ENCODE data around the gene RNF225. TPM values are rescaled to one million over a fixed set of nuclear protein-coding genes. Genes with fewer than 3 reads are reported as not detected.

Gene RNF225
- total RNA-seq, 2 donors from 2014 or later, result not detected

DNA sequence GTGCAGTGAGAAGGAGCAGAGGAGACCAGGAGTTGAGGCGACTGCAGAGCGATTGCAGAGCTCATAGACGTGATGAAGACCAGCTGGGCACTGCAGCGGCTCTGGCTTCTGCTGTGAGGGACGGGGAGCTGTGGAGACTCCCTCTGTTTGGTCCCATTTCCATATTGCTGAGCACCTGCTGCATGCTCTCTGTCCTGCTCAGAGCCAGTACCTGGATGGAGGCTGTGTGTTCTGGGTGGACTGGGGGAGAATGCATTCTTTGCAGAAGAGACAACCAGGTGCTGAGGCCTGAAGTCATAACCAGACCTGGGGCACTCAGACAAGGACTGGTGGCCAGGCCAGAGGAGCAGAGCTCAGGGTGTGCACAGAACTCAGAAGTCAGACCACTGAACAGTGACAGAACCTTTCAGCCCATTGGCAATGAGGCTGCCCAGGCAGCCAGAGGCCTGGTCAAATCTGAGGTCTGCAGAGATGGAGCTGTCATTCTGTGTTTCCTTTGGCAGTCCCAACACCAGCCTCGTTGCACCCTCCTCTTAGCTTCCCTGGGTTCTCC is 40.9 kb upstream of the RNF225 start:
- Histone ChIP-seq H3K4me3 (no peak overlapping the region), H3K4me1 (peaks cover 0 to 33% of the 10 kb centered on the region in 2 donors), H3K27me3 (no peaks in the 10 kb centered on the region), H3K27ac (no peak overlapping the region), H3K9me3 (no peaks in the 10 kb centered on the region), H3K36me3 (no peaks in the 10 kb centered on the region)
- DNase-seq (ENCODE audit: low spot score), result no peak
- TF ChIP-seq CTCF (IDR thresholded peaks at IDR 0.05), result no peak

DNA sequence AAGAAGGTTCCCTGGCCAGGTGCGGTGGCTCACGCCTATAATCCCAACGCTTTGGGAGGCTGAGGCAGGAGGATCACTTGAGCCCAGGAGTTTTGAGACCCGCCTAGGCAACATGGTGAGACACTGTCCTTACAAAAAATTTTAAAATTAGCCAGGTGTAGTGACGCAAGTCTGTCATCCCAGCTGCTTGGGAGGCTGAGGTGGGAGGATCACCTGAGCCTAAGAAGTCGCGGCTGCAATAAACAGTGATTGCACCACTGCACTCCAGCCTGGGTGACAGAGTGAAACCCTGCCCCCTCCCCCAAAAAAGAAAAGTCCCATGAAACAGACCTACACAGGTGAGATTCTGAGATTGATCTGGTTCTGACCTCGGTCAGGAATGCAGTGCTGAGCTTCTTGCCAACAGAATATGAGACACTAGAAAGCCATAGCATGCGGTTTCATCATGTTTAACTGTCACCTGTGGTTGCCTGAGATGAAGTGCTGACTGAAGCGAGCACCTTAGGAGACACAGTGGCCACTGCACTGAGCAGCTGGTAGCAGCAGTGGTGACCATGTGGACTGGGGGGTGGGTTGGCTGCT is 40.1 kb upstream of the RNF225 start:
- no peak for DNase-seq (ENCODE audit: low spot score)
- no peak for TF ChIP-seq CTCF (IDR thresholded peaks at IDR 0.05)
- Histone ChIP-seq H3K27me3 (no peaks in the 10 kb centered on the region), H3K27ac (no peak overlapping the region), H3K4me1 (peaks cover 0 to 26% of the 10 kb centered on the region in 2 donors), H3K36me3 (no peaks in the 10 kb centered on the region), H3K9me3 (no peaks in the 10 kb centered on the region), H3K4me3 (peak overlapping the region in 1 of 2 donors; percentile 45)

DNA sequence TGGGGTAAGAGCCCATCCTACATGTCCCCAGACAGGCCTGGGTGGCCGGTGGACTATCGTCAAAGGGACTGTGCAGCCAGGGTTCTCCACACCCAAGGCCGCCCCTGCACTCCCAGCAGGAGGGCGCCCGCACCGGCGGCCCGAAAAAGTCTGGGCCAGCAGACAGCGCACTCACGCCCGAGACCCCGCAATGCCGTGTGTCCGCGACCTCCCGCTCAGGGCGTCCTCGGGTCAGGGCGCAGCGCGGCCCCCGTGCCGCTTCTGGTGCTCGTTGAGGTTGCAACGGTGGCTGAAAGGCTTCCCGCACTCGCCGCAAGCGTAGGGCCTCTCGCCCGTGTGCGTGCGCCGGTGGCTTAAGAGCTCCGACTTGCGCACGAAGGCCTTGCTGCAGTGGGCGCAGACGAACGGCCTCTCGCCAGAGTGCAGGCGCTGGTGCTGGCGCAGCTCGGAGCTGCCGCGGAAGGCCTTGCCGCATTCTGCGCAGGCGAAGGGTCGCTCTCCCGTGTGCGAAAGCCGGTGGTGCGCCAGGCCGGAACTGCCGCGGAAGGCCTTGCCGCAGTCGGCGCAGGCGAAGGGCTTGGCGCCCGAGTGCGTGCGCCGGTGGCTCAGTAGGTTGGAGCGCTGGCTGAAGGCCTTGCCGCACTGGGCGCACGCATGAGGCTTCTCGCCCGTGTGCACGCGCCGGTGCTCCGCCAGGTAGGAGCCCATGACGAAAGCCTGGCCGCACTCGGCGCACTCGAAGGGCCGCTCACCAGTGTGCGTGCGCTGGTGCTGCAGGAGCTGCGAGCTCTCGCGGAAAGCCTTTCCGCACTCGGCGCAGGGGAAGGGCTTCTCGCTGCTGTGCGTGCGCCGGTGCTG is 39.3 kb upstream of the RNF225 start:
- peak overlapping the region; percentile 17 to 45 for H3K4me3 ChIP-seq
- no peaks in the 10 kb centered on the region for H3K36me3 ChIP-seq
- no peaks in the 10 kb centered on the region for H3K27me3 ChIP-seq
- H3K4me1 ChIP-seq, result peaks cover 0 to 20% of the 10 kb centered on the region in 2 donors
- no peak overlapping the region for H3K27ac ChIP-seq
- no peak for TF ChIP-seq CTCF (IDR thresholded peaks at IDR 0.05)
- no peak for DNase-seq (ENCODE audit: low spot score)
- H3K9me3 ChIP-seq, result no peaks in the 10 kb centered on the region

GRCh38 chr19:58356766-58357480 is 38.5 kb upstream of the RNF225 start:
- DNase-seq (ENCODE audit: low spot score), result no peak
- H3K27me3 ChIP-seq, result no peaks in the 10 kb centered on the region
- no peak for TF ChIP-seq CTCF (IDR thresholded peaks at IDR 0.05)
- no peaks in the 10 kb centered on the region for H3K9me3 ChIP-seq
- H3K4me1 ChIP-seq, result peaks cover 0 to 25% of the 10 kb centered on the region in 2 donors
- H3K36me3 ChIP-seq, result no peaks in the 10 kb centered on the region
- peak overlapping the region; percentile 17 to 45 for H3K4me3 ChIP-seq
- no peak overlapping the region for H3K27ac ChIP-seq

DNA sequence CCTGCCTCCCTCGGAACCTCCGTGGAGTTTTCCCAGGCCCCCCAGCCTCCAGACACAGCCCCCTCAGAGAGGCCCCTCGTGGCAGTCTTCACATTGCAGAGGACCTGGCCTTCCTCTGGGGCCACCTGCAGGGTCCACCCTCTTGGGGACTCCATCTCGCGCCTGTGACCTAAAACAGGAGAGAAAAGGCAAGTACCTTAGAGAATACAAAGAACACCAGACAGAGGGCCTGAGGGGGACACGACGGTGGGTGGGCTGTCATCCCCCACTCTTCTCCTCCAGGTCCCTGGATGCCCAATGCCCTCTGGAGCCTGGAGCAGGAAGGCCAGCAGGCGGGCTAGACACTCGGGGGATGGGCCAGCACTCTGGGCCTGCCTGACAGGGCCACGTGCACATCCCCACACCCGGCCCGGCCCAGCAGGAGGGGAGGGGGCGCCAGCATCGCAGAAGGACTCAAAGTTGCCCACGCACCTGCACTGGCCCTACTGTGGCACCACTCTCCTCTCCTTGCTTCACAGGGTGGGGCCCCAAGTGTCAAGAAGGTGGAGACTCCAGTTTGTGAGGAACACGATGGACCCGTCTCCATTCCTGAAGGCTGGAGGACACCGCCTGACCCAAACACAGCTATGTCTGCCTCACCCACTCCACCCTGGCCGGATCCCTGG is 37.8 kb upstream of the RNF225 start:
- Histone ChIP-seq H3K27me3 (no peaks in the 10 kb centered on the region), H3K4me1 (peaks cover 0 to 25% of the 10 kb centered on the region in 2 donors), H3K4me3 (peak overlapping the region in 1 of 2 donors; percentile 45), H3K27ac (no peak overlapping the region), H3K9me3 (no peaks in the 10 kb centered on the region), H3K36me3 (no peaks in the 10 kb centered on the region)
- no peak for DNase-seq (ENCODE audit: low spot score)
- no peak for TF ChIP-seq CTCF (IDR thresholded peaks at IDR 0.05)
